PC-3 (cell line): ENCODE measurements around the gene NPFFR1.

ENCODE experiments used
- EZH2 ChIP-seq: fragments of 300-600 bp; sonication (generic); IDR thresholded peaks from one replicate; pipeline ENCODE4 v1.6.1; 2017; ENCODE audit warnings: antibody characterized with exemption, mild to moderate bottlenecking, low read length; ENCODE audit not compliant: unreplicated experiment
- EZH2phosphoT487 ChIP-seq: fragments of 300-600 bp; sonication (generic); IDR thresholded peaks from 2 replicates; pipeline ENCODE4 v1.6.1; 2018; ENCODE audit warnings: mild to moderate bottlenecking, antibody characterized with exemption, low read length, borderline replicate concordance
- TF ChIP-seq, protein P1 (sequence below): fragments of 300-600 bp; sonication (generic); conservative IDR thresholded peaks from 2 replicates; pipeline ENCODE4 v1.5.1; 2017; ENCODE audit warnings: antibody characterized with exemption, low read depth, mild to moderate bottlenecking, low read length

DNA sequence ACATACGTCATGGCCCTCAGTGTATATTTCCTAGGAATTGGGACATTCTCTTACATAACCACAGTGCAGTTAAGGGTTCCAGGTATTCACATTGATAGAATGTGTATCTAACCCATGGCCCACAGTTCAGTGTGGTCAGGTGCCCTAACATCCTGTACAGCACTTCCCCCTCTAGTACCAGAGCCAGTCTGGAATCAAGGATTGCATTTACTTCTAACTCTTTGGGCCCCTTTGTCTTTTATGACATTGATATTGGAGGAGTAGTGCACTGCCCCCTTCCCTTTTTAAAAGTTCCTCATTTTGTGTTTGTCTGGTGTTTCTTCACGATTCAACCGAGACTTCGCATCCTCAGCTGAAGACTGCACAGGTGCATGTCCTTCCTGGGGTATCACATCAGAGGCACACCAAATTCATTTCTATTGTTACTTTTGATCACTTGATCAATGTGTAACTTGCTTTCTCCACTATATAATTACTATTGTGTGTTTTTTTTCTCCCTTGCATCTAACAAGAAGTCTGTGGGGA lies 22.4 kb upstream of the NPFFR1 start:
- TF ChIP-seq, protein P1, sequence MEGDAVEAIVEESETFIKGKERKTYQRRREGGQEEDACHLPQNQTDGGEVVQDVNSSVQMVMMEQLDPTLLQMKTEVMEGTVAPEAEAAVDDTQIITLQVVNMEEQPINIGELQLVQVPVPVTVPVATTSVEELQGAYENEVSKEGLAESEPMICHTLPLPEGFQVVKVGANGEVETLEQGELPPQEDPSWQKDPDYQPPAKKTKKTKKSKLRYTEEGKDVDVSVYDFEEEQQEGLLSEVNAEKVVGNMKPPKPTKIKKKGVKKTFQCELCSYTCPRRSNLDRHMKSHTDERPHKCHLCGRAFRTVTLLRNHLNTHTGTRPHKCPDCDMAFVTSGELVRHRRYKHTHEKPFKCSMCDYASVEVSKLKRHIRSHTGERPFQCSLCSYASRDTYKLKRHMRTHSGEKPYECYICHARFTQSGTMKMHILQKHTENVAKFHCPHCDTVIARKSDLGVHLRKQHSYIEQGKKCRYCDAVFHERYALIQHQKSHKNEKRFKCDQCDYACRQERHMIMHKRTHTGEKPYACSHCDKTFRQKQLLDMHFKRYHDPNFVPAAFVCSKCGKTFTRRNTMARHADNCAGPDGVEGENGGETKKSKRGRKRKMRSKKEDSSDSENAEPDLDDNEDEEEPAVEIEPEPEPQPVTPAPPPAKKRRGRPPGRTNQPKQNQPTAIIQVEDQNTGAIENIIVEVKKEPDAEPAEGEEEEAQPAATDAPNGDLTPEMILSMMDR = no peak
- TF ChIP-seq EZH2 (no peak), EZH2phosphoT487 (no peak)
